Measurements from ENCODE around the gene INO80D. TPM values are rescaled to one million over a fixed set of nuclear protein-coding genes. Genes with fewer than 3 reads are reported as not detected.

The INO80D gene
- total and polyA plus RNA-seq, 9 donors = 3.2 to 37.6 (median 23.9) TPM

DNA sequence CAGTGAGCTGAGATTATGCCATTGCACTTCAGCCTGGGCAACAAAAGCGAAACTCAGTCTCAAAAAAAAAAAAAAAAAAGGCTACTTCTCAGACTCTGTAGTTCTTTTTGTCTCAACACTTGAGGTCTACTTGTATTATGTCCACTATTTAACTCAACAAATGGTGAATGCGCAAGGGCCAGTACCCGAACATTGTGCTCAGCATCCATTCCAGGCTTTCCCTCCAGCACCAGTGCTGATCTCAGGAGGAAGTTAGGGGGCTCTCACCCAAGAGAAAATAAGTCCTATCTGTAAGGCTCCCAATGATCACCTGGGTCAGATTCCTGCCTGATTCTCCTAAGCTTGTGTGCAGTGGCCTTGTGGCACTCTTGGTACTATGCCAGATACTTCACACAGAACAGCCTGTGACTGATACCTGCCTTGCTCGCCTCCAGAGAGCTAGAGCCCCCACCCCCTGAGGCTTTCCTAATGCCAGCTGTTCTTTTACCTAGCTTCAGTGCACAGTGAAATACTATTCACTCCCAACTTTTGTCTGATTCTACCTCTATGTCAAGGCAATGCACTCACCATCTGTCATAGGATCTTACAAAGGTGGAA, 74.9 kb downstream of the INO80D start:
- intact Hi-C loops (cut with DNase I) = no loop called here
- Histone ChIP-seq H3K4me3 (no peak overlapping the region), H3K9me3 (no peaks in the 10 kb centered on the region), H3K27me3 (no peaks in the 10 kb centered on the region), H3K36me3 (no peaks in the 10 kb centered on the region), H3K27ac (no peak overlapping the region), H3K4me1 (ENCODE audit: insufficient read depth) (no peaks in the 10 kb centered on the region)
- TF ChIP-seq POLR2A (IDR thresholded peaks at IDR 0.05) (no peak), EP300 (IDR thresholded peaks at IDR 0.05) (no peak)
- TF ChIP-seq, protein P1, sequence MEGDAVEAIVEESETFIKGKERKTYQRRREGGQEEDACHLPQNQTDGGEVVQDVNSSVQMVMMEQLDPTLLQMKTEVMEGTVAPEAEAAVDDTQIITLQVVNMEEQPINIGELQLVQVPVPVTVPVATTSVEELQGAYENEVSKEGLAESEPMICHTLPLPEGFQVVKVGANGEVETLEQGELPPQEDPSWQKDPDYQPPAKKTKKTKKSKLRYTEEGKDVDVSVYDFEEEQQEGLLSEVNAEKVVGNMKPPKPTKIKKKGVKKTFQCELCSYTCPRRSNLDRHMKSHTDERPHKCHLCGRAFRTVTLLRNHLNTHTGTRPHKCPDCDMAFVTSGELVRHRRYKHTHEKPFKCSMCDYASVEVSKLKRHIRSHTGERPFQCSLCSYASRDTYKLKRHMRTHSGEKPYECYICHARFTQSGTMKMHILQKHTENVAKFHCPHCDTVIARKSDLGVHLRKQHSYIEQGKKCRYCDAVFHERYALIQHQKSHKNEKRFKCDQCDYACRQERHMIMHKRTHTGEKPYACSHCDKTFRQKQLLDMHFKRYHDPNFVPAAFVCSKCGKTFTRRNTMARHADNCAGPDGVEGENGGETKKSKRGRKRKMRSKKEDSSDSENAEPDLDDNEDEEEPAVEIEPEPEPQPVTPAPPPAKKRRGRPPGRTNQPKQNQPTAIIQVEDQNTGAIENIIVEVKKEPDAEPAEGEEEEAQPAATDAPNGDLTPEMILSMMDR (IDR thresholded peaks at IDR 0.05) = no peak
- no peak for DNase-seq
- WGBS, 3 donors = 97 to 98% (median 98%) methylated on average over 4 of the region's 4 CpGs

DNA sequence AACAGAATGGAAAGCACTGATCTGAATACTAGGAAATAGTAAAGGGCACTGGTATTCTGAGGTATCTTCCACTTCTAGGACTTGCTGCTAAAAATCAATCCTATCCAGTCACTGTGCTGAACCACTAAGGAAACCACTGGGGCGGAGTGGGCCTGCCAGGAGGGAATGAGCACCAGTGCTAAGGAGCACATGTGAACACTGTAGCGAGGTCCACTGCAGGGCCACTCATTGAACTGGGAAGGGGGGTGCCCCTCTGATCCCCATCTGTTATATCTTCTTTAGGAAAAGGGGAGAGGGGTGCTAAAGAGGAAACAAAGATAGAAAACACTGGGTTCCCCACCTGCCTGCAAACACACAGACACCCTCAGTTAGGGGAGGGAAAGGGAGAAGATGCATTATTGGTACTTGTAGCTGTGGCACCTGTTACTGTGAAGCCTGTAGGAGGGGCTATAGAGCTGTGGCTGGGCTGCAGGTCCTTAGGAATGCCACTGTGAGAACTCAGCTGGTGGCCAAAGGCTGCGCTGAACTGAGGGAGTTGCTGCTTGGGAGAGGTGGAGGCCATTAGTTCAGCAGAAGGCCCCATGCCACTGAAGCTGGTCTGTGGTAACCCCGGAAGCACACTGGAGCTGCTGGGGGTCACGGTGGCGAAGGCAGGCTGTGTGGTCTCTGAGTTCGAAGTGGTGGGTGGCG, 81.8 kb downstream of the INO80D start:
- no peak for DNase-seq

DNA sequence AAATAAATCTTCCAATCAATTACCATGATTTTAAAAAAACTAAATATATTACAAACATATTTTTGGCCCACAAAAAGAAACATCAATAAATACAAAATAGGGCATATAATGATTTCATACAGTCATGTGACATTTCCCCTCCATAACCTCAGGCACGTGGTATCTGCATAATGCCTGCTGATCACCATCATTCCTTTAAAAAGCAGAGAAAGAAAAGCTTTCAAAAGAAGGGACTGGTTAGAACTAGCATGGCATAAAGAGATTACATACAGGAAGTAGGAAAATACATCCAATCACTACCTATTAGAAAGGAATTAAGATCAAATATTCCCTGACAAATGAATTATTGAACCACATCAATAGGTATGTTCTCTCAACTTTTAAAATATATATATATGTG, 83.5 kb downstream of the INO80D start:
- 42 to 47% (median 46%) methylated on average over 1 of the region's 1 CpG for WGBS, 3 donors
- Histone ChIP-seq H3K4me3 (no peak overlapping the region), H3K4me1 (ENCODE audit: insufficient read depth) (no peaks in the 10 kb centered on the region), H3K36me3 (no peaks in the 10 kb centered on the region), H3K27ac (no peak overlapping the region), H3K27me3 (no peaks in the 10 kb centered on the region), H3K9me3 (no peaks in the 10 kb centered on the region)
- DNase-seq = no peak
- TF ChIP-seq, protein P1 (IDR thresholded peaks at IDR 0.05) = no peak
- TF ChIP-seq POLR2A (IDR thresholded peaks at IDR 0.05) = no peak
- no peak for TF ChIP-seq EP300 (IDR thresholded peaks at IDR 0.05)
- intact Hi-C loops (cut with DNase I) = no loop called here

More for the DNA sequence above, 81.8 kb downstream of the INO80D start:
- TF ChIP-seq POLR2A (IDR thresholded peaks at IDR 0.05) = no peak
- TF ChIP-seq, protein P1 (IDR thresholded peaks at IDR 0.05) = no peak
- no peak for TF ChIP-seq EP300 (IDR thresholded peaks at IDR 0.05)
- Histone ChIP-seq H3K27ac (no peak overlapping the region), H3K27me3 (no peaks in the 10 kb centered on the region), H3K4me1 (ENCODE audit: insufficient read depth) (no peaks in the 10 kb centered on the region), H3K9me3 (no peaks in the 10 kb centered on the region), H3K36me3 (no peaks in the 10 kb centered on the region), H3K4me3 (no peak overlapping the region)
- 94 to 96% (median 94%) methylated on average over 8 of the region's 8 CpGs for WGBS, 3 donors
- intact Hi-C loops (cut with DNase I) = loop anchor here in 1 of 4 donors (2.0 kb wide), 1 partner anchor 77 kb away; no protein-coding TSS in a partner anchor

DNA sequence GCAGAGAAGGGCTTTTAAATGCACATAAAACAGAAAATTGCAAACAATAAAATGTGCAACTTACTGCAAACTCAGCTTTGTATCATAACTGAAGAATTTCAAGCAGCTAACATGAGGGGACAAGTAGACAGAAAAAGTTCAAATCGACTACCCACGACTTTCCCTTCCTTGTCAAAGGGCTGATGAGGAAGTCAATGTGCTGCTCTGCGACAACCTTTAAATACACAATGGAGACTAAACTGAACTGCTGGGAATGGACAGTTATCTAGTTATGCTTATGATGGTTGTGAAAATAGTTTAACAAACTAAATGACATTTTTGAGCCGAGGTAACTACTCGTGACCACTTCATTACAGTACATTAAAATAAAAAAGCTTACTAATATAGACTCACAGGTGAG, 84.1 kb downstream of the INO80D start:
- Histone ChIP-seq H3K4me3 (no peak overlapping the region), H3K36me3 (no peaks in the 10 kb centered on the region), H3K4me1 (ENCODE audit: insufficient read depth) (no peaks in the 10 kb centered on the region), H3K27ac (no peak overlapping the region), H3K27me3 (no peaks in the 10 kb centered on the region), H3K9me3 (no peaks in the 10 kb centered on the region)
- intact Hi-C loops (cut with DNase I) = no loop called here
- TF ChIP-seq, protein P1 (IDR thresholded peaks at IDR 0.05) = no peak
- TF ChIP-seq EP300 (IDR thresholded peaks at IDR 0.05) (no peak), POLR2A (IDR thresholded peaks at IDR 0.05) (no peak)
- no peak for DNase-seq
- whole genome bisulfite sequencing, 3 donors = 37 to 61% (median 45%) methylated on average over 5 of the region's 5 CpGs
